Vagina (tissue), 2 donors: ENCODE data around the gene TJAP1. TPM values are rescaled to one million over a fixed set of nuclear protein-coding genes. Genes with fewer than 3 reads are reported as not detected.
A peak's percentile ranks its signal among the peaks of the same experiment; 100 is the strongest.
"Not testable (repeated sequence)": the region's sequence is repeated elsewhere in the genome, so short reads cannot be mapped to it uniquely, and the experiment has no call there.

Source experiments
- DNase-seq, 2 donors: peaks; one replicate each; pipeline ENCODE4 v3.0.0-alpha.2; 2017; ENCODE audit errors: extremely low spot score in 2 of 2
- H3K27ac ChIP-seq: fragments of 200-600 bp; sonication (generic); one replicate; pipeline ENCODE4 v1.5.1; 2019
- H3K27me3 ChIP-seq: fragments of 200-600 bp; sonication (generic); one replicate; pipeline ENCODE4 v1.5.1; 2019
- H3K36me3 ChIP-seq, 2 donors: fragments of 200-600 bp; sonication (generic); one replicate each; pipeline ENCODE4 v1.5.1; 2017 to 2019
- H3K4me1 ChIP-seq: fragments of 200-600 bp; sonication (generic); one replicate; pipeline ENCODE4 v1.5.1; 2019
- H3K4me3 ChIP-seq, 2 donors: fragments of 200-600 bp; sonication (generic); 1 replicate in 1 of 2; 2 replicates in 1 of 2; pipeline ENCODE4 v1.5.1; 2016 to 2019
- H3K9me3 ChIP-seq: fragments of 200-600 bp; sonication (generic); one replicate; pipeline ENCODE4 v1.5.1; 2019
- POLR2A ChIP-seq, 2 donors: fragments of 450-650 bp; IDR thresholded peaks; one replicate each; pipeline ENCODE4 v1.6.1; 2017; ENCODE audit warnings: antibody characterized with exemption in 2 of 2, mild to moderate bottlenecking in 2 of 2, moderate library complexity in 2 of 2
- POLR2AphosphoS5 ChIP-seq, 2 donors: sonication (generic); formaldehyde crosslinking; IDR thresholded peaks; one replicate each; pipeline ENCODE4 v1.9.0; 2017; ENCODE audit warnings: antibody characterized with exemption in 2 of 2, mild to moderate bottlenecking in 2 of 2, low read depth in 1 of 2; ENCODE audit not compliant: insufficient read depth in 1 of 2
- intact Hi-C: fragments of 100-400 bp; cut with DNase I; formaldehyde crosslinking; loops from one replicate; pipeline ENCODE4 v1.15.1; 2023
- total RNA-seq: library from RNA; depleted of rRNA; stranded (reverse); fragments of >200 nt; gene quantifications from one replicate; pipeline ENCODE4 v1.2.3, GENCODE V29; 2016
- TF ChIP-seq, protein P1 (sequence below), 3 experiments: fragments of 450-650 bp in 2 of 3; fragments of 200-600 bp in 1 of 3; sonication (generic) in 1 of 3; IDR thresholded peaks; one replicate each; pipeline ENCODE4 v1.5.1; 2017 to 2019; ENCODE audit warnings: antibody characterized with exemption in 3 of 3, mild to moderate bottlenecking in 2 of 3, moderate library complexity in 2 of 3

TJAP1 gene
- total RNA-seq, 1 donor from 2014 or later: 27.5 TPM

DNA sequence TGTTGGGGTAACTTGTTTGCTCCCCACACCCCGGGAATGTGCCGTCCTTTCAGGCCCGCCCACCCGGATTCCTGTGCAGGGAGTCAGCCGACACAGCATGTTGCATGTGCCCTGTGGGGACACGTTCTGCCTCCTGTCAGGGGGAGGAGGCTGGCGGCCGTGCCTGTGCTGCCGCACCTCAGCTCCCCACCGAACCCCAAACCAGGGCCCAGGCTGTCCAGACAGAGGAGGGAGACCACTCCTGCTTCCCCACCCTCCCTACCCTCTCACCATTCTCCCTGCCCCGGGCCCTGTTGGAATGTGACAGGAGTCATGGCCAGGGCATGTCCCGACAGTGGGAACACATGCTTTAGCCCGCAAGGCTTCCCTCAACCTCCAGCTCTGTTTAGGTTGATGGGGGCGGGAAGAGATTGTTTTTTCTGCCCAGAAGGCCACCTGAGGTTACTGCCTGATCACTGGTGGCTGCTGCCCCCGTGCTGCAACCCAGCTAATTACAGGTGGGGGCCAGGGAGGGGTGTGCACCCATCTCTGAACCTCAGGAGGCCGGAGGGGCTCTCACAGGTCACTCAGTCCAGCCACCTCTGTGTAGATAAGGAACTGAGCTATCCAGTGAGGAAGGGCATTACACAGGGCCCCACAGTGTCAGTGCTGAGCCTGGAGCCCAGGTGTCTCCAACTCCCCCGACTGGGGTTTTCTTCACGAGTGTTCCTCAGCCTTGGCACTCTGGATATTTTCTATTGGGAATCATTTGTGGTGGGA, 19.2 kb downstream of the TJAP1 start:
- no peaks in the 10 kb centered on the region for H3K9me3 ChIP-seq
- TF ChIP-seq, protein P1, sequence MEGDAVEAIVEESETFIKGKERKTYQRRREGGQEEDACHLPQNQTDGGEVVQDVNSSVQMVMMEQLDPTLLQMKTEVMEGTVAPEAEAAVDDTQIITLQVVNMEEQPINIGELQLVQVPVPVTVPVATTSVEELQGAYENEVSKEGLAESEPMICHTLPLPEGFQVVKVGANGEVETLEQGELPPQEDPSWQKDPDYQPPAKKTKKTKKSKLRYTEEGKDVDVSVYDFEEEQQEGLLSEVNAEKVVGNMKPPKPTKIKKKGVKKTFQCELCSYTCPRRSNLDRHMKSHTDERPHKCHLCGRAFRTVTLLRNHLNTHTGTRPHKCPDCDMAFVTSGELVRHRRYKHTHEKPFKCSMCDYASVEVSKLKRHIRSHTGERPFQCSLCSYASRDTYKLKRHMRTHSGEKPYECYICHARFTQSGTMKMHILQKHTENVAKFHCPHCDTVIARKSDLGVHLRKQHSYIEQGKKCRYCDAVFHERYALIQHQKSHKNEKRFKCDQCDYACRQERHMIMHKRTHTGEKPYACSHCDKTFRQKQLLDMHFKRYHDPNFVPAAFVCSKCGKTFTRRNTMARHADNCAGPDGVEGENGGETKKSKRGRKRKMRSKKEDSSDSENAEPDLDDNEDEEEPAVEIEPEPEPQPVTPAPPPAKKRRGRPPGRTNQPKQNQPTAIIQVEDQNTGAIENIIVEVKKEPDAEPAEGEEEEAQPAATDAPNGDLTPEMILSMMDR (IDR thresholded peaks at IDR 0.05): peak in 1 of 3 experiments; percentile 36
- no peak for TF ChIP-seq POLR2A (IDR thresholded peaks at IDR 0.05)
- TF ChIP-seq POLR2AphosphoS5 (IDR thresholded peaks at IDR 0.05; ENCODE audit: insufficient read depth in 1 of 2, low read depth in 1 of 2): peak in 1 of 2 donors; percentile 16
- H3K4me3 ChIP-seq: no peak overlapping the region
- H3K36me3 ChIP-seq: peaks cover 0 to 26% of the 10 kb centered on the region in 2 donors
- intact Hi-C loops: no loop called here
- peaks cover 49% of the 10 kb centered on the region for H3K4me1 ChIP-seq
- no peak for DNase-seq
- peak overlapping the region; percentile 21 for H3K27ac ChIP-seq
- H3K27me3 ChIP-seq: no peaks in the 10 kb centered on the region

DNA sequence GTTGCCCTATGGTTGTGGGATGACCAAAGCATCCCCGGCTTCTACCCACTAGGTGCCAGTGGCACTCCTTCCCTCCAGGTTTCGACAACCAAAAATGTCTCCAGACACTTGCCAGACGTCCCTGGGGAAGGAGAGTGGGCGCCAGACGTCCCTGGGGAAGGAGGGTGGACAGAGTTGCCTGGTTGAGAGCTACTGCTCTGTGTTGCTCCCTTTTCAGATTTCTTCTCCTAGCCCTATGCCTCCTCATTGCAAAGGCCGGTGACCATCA, 19.7 kb downstream of the TJAP1 start:
- DNase-seq: no peak
- no peak overlapping the region for H3K4me3 ChIP-seq
- H3K4me1 ChIP-seq: peaks cover 44% of the 10 kb centered on the region
- no peaks in the 10 kb centered on the region for H3K9me3 ChIP-seq
- H3K27ac ChIP-seq: no peak overlapping the region
- H3K36me3 ChIP-seq: peaks cover 0 to 29% of the 10 kb centered on the region in 2 donors
- intact Hi-C loops: no loop called here
- TF ChIP-seq, protein P1 (IDR thresholded peaks at IDR 0.05): no peak
- no peak for TF ChIP-seq POLR2AphosphoS5 (IDR thresholded peaks at IDR 0.05; ENCODE audit: insufficient read depth in 1 of 2, low read depth in 1 of 2)
- TF ChIP-seq POLR2A (IDR thresholded peaks at IDR 0.05): no peak
- H3K27me3 ChIP-seq: no peaks in the 10 kb centered on the region

- H3K27me3 ChIP-seq: no peaks in the 10 kb centered on the region
- no peak overlapping the region for H3K27ac ChIP-seq
- TF ChIP-seq, protein P1 (IDR thresholded peaks at IDR 0.05): no peak
- no peak for TF ChIP-seq POLR2AphosphoS5 (IDR thresholded peaks at IDR 0.05; ENCODE audit: insufficient read depth in 1 of 2, low read depth in 1 of 2)
- DNase-seq: no peak
- intact Hi-C loops: no loop called here
- H3K9me3 ChIP-seq: no peaks in the 10 kb centered on the region
- H3K36me3 ChIP-seq: peaks cover 0 to 36% of the 10 kb centered on the region in 2 donors
- H3K4me3 ChIP-seq: no peak overlapping the region
- peaks cover 38% of the 10 kb centered on the region for H3K4me1 ChIP-seq
Measured at GRCh38 chr6:43497689-43498088, 20.3 kb downstream of the TJAP1 start.

DNA sequence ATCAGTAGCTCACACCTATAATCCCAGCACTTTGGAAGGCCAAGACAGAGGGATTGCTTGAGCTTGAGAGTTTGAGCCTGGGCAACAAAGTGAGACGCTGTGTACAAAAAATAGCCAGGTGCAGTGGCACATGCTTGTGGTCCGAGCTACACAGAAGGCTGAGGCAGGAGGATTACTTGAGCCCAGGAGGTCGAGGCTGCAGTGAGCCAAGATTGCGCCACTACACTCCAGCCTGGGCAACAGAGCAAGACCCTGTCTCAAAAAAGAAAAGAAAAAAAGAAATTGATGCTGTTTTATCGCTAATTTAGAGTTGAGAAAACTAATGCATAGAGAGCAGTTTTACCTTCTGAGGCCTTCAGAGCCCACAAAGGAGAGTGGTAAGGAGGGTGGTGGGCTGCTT, 20.9 kb downstream of the TJAP1 start:
- H3K4me3 ChIP-seq, H3K27me3 ChIP-seq, DNase-seq, H3K9me3 ChIP-seq, intact Hi-C loops, H3K27ac ChIP-seq: not testable (repeated sequence)
- H3K4me1 ChIP-seq: peaks cover 36% of the 10 kb centered on the region
- H3K36me3 ChIP-seq: peaks cover 0 to 42% of the 10 kb centered on the region in 2 donors

DNA sequence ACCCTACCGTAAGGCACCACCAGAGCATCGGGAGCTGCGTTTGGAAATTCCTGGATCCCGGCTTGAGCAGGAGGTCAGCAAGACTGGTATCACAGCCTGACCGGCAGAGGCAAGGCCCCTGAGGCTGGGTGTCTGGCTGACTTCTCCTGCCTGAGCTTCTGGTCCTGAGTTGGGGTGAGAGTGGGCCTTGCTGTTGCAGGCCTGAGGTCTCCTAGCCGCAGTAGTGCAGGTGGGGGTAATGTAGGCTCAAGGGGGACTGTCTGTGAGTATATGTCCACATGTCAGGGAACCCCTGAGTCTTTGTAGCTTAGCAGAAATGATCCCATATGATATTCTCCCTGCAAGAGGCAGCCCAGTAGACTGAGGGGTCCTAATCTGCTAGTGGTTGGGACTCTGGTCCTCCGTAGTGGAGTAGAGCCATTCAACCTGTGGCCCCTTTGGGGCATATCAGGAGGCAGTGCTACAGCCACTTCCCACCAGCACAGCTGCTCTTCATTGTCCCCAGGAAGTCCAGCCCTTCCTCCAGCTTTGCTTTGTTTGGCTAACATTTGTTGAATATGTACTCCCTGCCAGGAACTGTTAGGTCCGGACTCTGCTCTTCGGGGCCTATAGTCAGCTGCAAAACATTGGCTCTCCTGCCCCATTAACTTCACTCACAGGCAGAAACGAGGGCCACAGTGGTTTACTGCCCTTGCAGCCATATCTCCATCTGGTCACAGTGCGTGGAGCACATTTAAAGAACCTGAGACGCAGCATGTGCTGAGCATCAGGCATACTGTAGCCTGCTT, 21.9 kb downstream of the TJAP1 start:
- Histone ChIP-seq H3K27ac (peak overlapping the region; percentile 25), H3K36me3 (peaks cover 0 to 48% of the 10 kb centered on the region in 2 donors), H3K4me1 (peaks cover 28% of the 10 kb centered on the region), H3K27me3 (no peaks in the 10 kb centered on the region), H3K9me3 (no peaks in the 10 kb centered on the region), H3K4me3 (no peak overlapping the region)
- no peak for DNase-seq
- TF ChIP-seq POLR2A (IDR thresholded peaks at IDR 0.05) (no peak), POLR2AphosphoS5 (IDR thresholded peaks at IDR 0.05; ENCODE audit: insufficient read depth in 1 of 2, low read depth in 1 of 2) (no peak)
- TF ChIP-seq, protein P1 (IDR thresholded peaks at IDR 0.05): no peak
- intact Hi-C loops: no loop called here
